AG08395 (cell line): ENCODE measurements around the gene SEC23IP.

Experiments used
- DNase-seq: peaks from one replicate; pipeline ENCODE4 v3.0.0; 2012; ENCODE audit warnings: mixed read lengths, low spot score

The SEC23IP gene

GRCh38 chr10:119940487-119940886 lies 48.0 kb downstream of the SEC23IP start:
- no peak for DNase-seq

GRCh38 chr10:119942973-119943372 lies 50.4 kb downstream of the SEC23IP start:
- no peak for DNase-seq

- DNase-seq, result no peak
Observed at GRCh38 chr10:119945805-119946204, 53.3 kb downstream of the SEC23IP start.

- DNase-seq, result no peak
Observed at GRCh38 chr10:119947300-119947699, 54.8 kb downstream of the SEC23IP start.

- DNase-seq, result no peak
Observed at GRCh38 chr10:119957451-119957850, 64.9 kb downstream of the SEC23IP start.

- DNase-seq, result no peak
Observed at GRCh38 chr10:119962837-119963236, 70.3 kb downstream of the SEC23IP start.

GRCh38 chr10:119967066-119967465 lies 74.5 kb downstream of the SEC23IP start:
- DNase-seq, result no peak

- no peak for DNase-seq
Observed at GRCh38 chr10:119969609-119970008, 77.1 kb downstream of the SEC23IP start.

GRCh38 chr10:119970107-119970506 lies 77.6 kb downstream of the SEC23IP start:
- no peak for DNase-seq

GRCh38 chr10:119970963-119971362 lies 78.4 kb downstream of the SEC23IP start:
- no peak for DNase-seq

- no peak for DNase-seq
Observed at GRCh38 chr10:119973281-119973680, 80.8 kb downstream of the SEC23IP start.

- no peak for DNase-seq
Observed at GRCh38 chr10:119976421-119976820, 83.9 kb downstream of the SEC23IP start.

- no peak for DNase-seq
Observed at GRCh38 chr10:119980956-119981750, 88.6 kb downstream of the SEC23IP start.

GRCh38 chr10:119981826-119982225 lies 89.3 kb downstream of the SEC23IP start:
- no peak for DNase-seq

- no peak for DNase-seq
Observed at GRCh38 chr10:119988333-119988732, 95.8 kb downstream of the SEC23IP start.

- DNase-seq, result no peak
Observed at GRCh38 chr10:119989966-119990365, 97.4 kb downstream of the SEC23IP start.

GRCh38 chr10:119991066-119991465 lies 98.5 kb downstream of the SEC23IP start:
- DNase-seq, result no peak

- DNase-seq, result no peak
Observed at GRCh38 chr10:119991816-119992215, 99.3 kb downstream of the SEC23IP start.
